Neural cell (in vitro differentiated cells): ENCODE results near the gene AKAP8L.

Experiments used
- CTCF ChIP-seq: fragments of 450-650 bp; IDR thresholded peaks from 2 replicates; pipeline ENCODE4 v1.5.1; 2014; ENCODE audit warnings: antibody characterized with exemption, mild to moderate bottlenecking, moderate library complexity; ENCODE audit not compliant: poor library complexity, severe bottlenecking
- EZH2 ChIP-seq: fragments of 200-600, 300-800 bp; shearing (Covaris generic), sonication (generic); IDR thresholded peaks from 2 replicates; pipeline ENCODE4 v1.6.1; 2014; ENCODE audit warnings: antibody characterized with exemption, low read length, borderline replicate concordance, mild to moderate bottlenecking; ENCODE audit not compliant: insufficient read depth, poor library complexity, severe bottlenecking
- MXI1 ChIP-seq: fragments of 450-650 bp; conservative IDR thresholded peaks from 2 replicates; pipeline ENCODE4 v1.6.1; 2014; ENCODE audit warnings: antibody characterized with exemption, mild to moderate bottlenecking; ENCODE audit not compliant: poor library complexity, severe bottlenecking
- POLR2AphosphoS5 ChIP-seq: IDR thresholded peaks from 2 replicates; pipeline ENCODE4 v1.6.1; 2012
- TAF1 ChIP-seq: IDR thresholded peaks from 2 replicates; pipeline ENCODE4 v1.6.1; 2012; ENCODE audit warnings: low read depth

GRCh38 chr19:15438577-15438976 lies 19.8 kb upstream of the AKAP8L start:
- TF ChIP-seq TAF1 (no peak), EZH2 (no peak), CTCF (no peak), POLR2AphosphoS5 (no peak), MXI1 (no peak)
